ENCODE data around the gene TPRG1. TPM values are rescaled to one million over a fixed set of nuclear protein-coding genes. Genes with fewer than 3 reads are reported as not detected.

TPRG1 gene
- total RNA-seq, 2 donors from 2014 or later = 1.7 to 4.7 TPM

DNA sequence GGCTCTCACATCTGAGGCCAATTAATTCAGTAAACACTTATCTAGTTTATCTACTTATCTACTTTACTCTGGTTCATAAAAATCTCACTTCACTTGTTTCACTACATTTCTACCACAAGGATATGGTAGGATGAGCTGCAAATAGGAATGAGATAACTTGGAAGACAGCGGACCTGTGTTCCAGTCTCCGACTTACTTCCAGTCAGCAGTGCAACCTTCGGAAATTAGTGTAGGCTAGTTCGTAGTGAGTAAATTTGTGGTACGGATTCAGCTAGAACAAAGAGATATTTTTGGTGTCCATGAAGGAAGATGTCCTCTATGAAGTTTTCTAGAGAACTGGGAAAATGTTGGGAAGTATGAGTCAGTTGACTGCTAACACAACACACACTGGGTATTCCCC is 66.3 kb downstream of the TPRG1 start:
- intact Hi-C loops (cut with DNase I) = no loop called here
- no peak for DNase-seq (ENCODE audit: low spot score)
- Histone ChIP-seq H3K36me3 (no peaks in the 10 kb centered on the region), H3K27ac (no peak overlapping the region), H3K4me3 (no peak overlapping the region), H3K9me3 (no peaks in the 10 kb centered on the region), H3K27me3 (replicated peaks; ENCODE audit: insufficient read depth) (no peaks in the 10 kb centered on the region), H3K4me1 (replicated peaks) (no peaks in the 10 kb centered on the region)
- no peak for TF ChIP-seq POLR2A (IDR thresholded peaks at IDR 0.05)
- TF ChIP-seq CTCF (IDR thresholded peaks at IDR 0.05) = no peak
- TF ChIP-seq POLR2AphosphoS5 (IDR thresholded peaks at IDR 0.05) = no peak
- 95% methylated on average over 5 of the region's 5 CpGs for WGBS

- no peak for DNase-seq (ENCODE audit: low spot score)
Measured at GRCh38 chr3:189239616-189240015, 67.8 kb downstream of the TPRG1 start.

DNA sequence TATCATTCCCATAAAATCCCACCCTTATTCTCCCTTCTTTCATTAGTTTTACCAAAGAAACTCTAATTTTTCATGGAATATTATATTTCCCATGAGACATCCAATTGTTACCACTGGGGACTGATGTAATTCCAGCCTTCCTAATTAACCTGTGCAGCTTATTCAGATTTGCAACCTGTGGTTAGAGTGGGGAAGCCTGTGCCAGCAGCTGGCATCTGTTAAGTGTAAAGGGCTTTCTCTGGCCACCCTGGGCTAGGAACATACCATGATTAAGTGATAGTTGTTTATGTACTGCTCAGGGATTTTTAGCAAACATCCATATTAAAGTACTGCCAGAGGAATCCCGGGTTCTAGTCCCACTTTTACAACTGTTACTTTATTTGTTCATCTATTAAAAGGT is 78.2 kb downstream of the TPRG1 start:
- intact Hi-C loops (cut with DNase I) = no loop called here
- Histone ChIP-seq H3K9me3 (no peaks in the 10 kb centered on the region), H3K4me1 (replicated peaks) (no peaks in the 10 kb centered on the region), H3K4me3 (no peak overlapping the region), H3K27ac (no peak overlapping the region), H3K27me3 (replicated peaks; ENCODE audit: insufficient read depth) (no peaks in the 10 kb centered on the region), H3K36me3 (no peaks in the 10 kb centered on the region)
- TF ChIP-seq POLR2A (IDR thresholded peaks at IDR 0.05) (no peak), POLR2AphosphoS5 (IDR thresholded peaks at IDR 0.05) (no peak), CTCF (IDR thresholded peaks at IDR 0.05) (no peak)
- DNase-seq (ENCODE audit: low spot score) = no peak
- WGBS = 14% methylated on average over 1 of the region's 1 CpG

More at GRCh38 chr3:189239616-189240015, 67.8 kb downstream of the TPRG1 start:
- Histone ChIP-seq H3K9me3 (no peaks in the 10 kb centered on the region), H3K36me3 (no peaks in the 10 kb centered on the region), H3K27ac (no peak overlapping the region), H3K4me3 (no peak overlapping the region), H3K27me3 (replicated peaks; ENCODE audit: insufficient read depth) (no peaks in the 10 kb centered on the region), H3K4me1 (replicated peaks) (no peaks in the 10 kb centered on the region)
- TF ChIP-seq POLR2A (IDR thresholded peaks at IDR 0.05) = no peak
- no peak for TF ChIP-seq POLR2AphosphoS5 (IDR thresholded peaks at IDR 0.05)
- no peak for TF ChIP-seq CTCF (IDR thresholded peaks at IDR 0.05)
- intact Hi-C loops (cut with DNase I) = no loop called here
- WGBS = 94% methylated on average over 5 of the region's 5 CpGs

GRCh38 chr3:189258261-189258660 is 86.5 kb downstream of the TPRG1 start:
- TF ChIP-seq POLR2AphosphoS5 (IDR thresholded peaks at IDR 0.05) = no peak
- TF ChIP-seq CTCF (IDR thresholded peaks at IDR 0.05) = no peak
- TF ChIP-seq POLR2A (IDR thresholded peaks at IDR 0.05) = no peak
- Histone ChIP-seq H3K4me3 (no peak overlapping the region), H3K27ac (no peak overlapping the region), H3K4me1 (replicated peaks) (no peaks in the 10 kb centered on the region), H3K9me3 (no peaks in the 10 kb centered on the region), H3K27me3 (replicated peaks; ENCODE audit: insufficient read depth) (no peaks in the 10 kb centered on the region), H3K36me3 (no peaks in the 10 kb centered on the region)
- WGBS = 90% methylated on average over 3 of the region's 3 CpGs
- no peak for DNase-seq (ENCODE audit: low spot score)
- intact Hi-C loops (cut with DNase I) = no loop called here

- intact Hi-C loops (cut with DNase I) = no loop called here
- TF ChIP-seq POLR2AphosphoS5 (IDR thresholded peaks at IDR 0.05) (peak; percentile 9), CTCF (IDR thresholded peaks at IDR 0.05) (no peak)
- Histone ChIP-seq H3K36me3 (no peaks in the 10 kb centered on the region), H3K27me3 (replicated peaks; ENCODE audit: insufficient read depth) (no peaks in the 10 kb centered on the region), H3K9me3 (no peaks in the 10 kb centered on the region), H3K4me1 (replicated peaks) (no peaks in the 10 kb centered on the region), H3K4me3 (no peak overlapping the region), H3K27ac (no peak overlapping the region)
- DNase-seq (ENCODE audit: low spot score) = no peak
- 69% methylated on average over 11 of the region's 11 CpGs for WGBS
Measured at GRCh38 chr3:189260556-189261493, 89.1 kb downstream of the TPRG1 start.

Data from prostate gland (tissue), 2 donors.